Loucy (cell line): Measurements from ENCODE around the gene DNAJC8.

Source experiments
- H2AFZ ChIP-seq: fragments of 200-600 bp; sonication (generic); 2 replicates; pipeline ENCODE4 v1.6.0; 2016; ENCODE audit warnings: antibody characterized with exemption, mild to moderate bottlenecking, low read length, moderate library complexity
- H3F3A ChIP-seq: fragments of 200-600 bp; 2 replicates; pipeline ENCODE4 v1.6.0; 2016; ENCODE audit warnings: antibody characterized with exemption, low read depth, mild to moderate bottlenecking
- H3K27me3 ChIP-seq: fragments of 200-600 bp; sonication (generic); 2 replicates; pipeline ENCODE4 v1.6.1; 2014; ENCODE audit warnings: low read length, mild to moderate bottlenecking; ENCODE audit not compliant: insufficient read depth, poor library complexity, severe bottlenecking
- H3K36me3 ChIP-seq: fragments of 200-600 bp; sonication (generic); 2 replicates; pipeline ENCODE4 v1.6.1; 2016; ENCODE audit warnings: low read length; ENCODE audit not compliant: insufficient read depth
- H3K4me1 ChIP-seq: fragments of 200-600 bp; sonication (generic); 2 replicates; pipeline ENCODE4 v1.5.1; 2014; ENCODE audit warnings: low read length, mild to moderate bottlenecking; ENCODE audit not compliant: insufficient read depth, poor library complexity, severe bottlenecking
- H3K4me2 ChIP-seq: fragments of 200-600 bp; sonication (generic); 2 replicates; pipeline ENCODE4 v1.6.0; 2014; ENCODE audit warnings: antibody characterized with exemption, low read length, low read depth, mild to moderate bottlenecking; ENCODE audit not compliant: poor library complexity, severe bottlenecking
- H3K4me3 ChIP-seq: fragments of 200-600 bp; sonication (generic); 2 replicates; pipeline ENCODE4 v1.5.1; 2014; ENCODE audit warnings: low read length, mild to moderate bottlenecking, mixed read lengths; ENCODE audit not compliant: poor library complexity, severe bottlenecking
- H3K79me2 ChIP-seq: fragments of 200-600 bp; sonication (generic); 2 replicates; pipeline ENCODE4 v1.6.1; 2014; ENCODE audit warnings: low read length; ENCODE audit not compliant: insufficient read depth
- H3K9ac ChIP-seq: fragments of 200-600 bp; sonication (generic); 2 replicates; pipeline ENCODE4 v1.6.0; 2014; ENCODE audit warnings: mild to moderate bottlenecking, low read depth, low read length, moderate library complexity; ENCODE audit not compliant: poor library complexity, severe bottlenecking
- H3K9me2 ChIP-seq: fragments of 200-600 bp; sonication (generic); replicated peaks from 2 replicates; pipeline ENCODE4 v1.6.1; 2016; ENCODE audit warnings: low read depth, low read length, mixed read lengths
- H3K9me3 ChIP-seq: fragments of 200-600 bp; sonication (generic); 2 replicates; pipeline ENCODE4 v1.6.1; 2014; ENCODE audit warnings: mild to moderate bottlenecking, antibody characterized with exemption, low read length, low read depth; ENCODE audit not compliant: insufficient read depth
- H4K20me1 ChIP-seq: fragments of 200-600 bp; sonication (generic); 2 replicates; pipeline ENCODE4 v1.6.0; 2014; ENCODE audit warnings: antibody characterized with exemption, low read length, mild to moderate bottlenecking; ENCODE audit not compliant: insufficient read depth, poor library complexity, severe bottlenecking
- EZH2phosphoT487 ChIP-seq: fragments of 200-600 bp; IDR thresholded peaks from 2 replicates; pipeline ENCODE4 v1.6.1; 2018; ENCODE audit warnings: antibody characterized with exemption, mild to moderate bottlenecking, moderate library complexity, borderline replicate concordance
- TF ChIP-seq, protein P1 (sequence below): fragments of 200-600 bp; sonication (generic); conservative IDR thresholded peaks from 2 replicates; pipeline ENCODE4 v1.5.1; 2014; ENCODE audit warnings: mild to moderate bottlenecking, antibody characterized with exemption, low read length

The DNAJC8 gene

DNA sequence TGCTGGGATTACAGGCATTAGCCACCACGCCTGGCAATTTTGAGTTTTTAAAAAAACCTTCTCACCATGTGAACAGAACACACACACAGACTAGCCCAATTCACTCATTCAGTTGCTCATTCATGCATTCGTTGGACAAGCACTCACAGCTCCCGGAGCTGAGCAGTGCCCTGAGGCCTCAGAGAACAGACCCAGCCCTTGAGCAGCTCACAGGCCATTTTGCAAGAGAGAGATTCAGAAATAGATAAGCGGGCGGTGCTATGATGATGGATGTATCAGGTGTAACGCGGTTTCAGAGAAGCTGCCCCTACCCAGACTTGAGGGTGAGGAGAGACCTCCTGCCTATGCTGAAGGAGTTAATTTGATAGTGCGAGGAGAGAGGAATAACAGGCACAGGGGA is 74.9 kb downstream of the DNAJC8 start:
- Histone ChIP-seq H3K4me2 (no peak overlapping the region), H3K9me3 (no peaks in the 10 kb centered on the region), H3K27me3 (no peaks in the 10 kb centered on the region), H3K4me1 (no peaks in the 10 kb centered on the region), H3K9ac (no peak overlapping the region), H3K4me3 (no peak overlapping the region), H3K9me2 (no peaks in the 10 kb centered on the region), H2AFZ (no peak overlapping the region), H3F3A (no peaks in the 10 kb centered on the region), H3K79me2 (no peaks in the 10 kb centered on the region), H3K36me3 (no peaks in the 10 kb centered on the region), H4K20me1 (no peaks in the 10 kb centered on the region)
- TF ChIP-seq EZH2phosphoT487 = no peak
- TF ChIP-seq, protein P1, sequence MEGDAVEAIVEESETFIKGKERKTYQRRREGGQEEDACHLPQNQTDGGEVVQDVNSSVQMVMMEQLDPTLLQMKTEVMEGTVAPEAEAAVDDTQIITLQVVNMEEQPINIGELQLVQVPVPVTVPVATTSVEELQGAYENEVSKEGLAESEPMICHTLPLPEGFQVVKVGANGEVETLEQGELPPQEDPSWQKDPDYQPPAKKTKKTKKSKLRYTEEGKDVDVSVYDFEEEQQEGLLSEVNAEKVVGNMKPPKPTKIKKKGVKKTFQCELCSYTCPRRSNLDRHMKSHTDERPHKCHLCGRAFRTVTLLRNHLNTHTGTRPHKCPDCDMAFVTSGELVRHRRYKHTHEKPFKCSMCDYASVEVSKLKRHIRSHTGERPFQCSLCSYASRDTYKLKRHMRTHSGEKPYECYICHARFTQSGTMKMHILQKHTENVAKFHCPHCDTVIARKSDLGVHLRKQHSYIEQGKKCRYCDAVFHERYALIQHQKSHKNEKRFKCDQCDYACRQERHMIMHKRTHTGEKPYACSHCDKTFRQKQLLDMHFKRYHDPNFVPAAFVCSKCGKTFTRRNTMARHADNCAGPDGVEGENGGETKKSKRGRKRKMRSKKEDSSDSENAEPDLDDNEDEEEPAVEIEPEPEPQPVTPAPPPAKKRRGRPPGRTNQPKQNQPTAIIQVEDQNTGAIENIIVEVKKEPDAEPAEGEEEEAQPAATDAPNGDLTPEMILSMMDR = no peak

DNA sequence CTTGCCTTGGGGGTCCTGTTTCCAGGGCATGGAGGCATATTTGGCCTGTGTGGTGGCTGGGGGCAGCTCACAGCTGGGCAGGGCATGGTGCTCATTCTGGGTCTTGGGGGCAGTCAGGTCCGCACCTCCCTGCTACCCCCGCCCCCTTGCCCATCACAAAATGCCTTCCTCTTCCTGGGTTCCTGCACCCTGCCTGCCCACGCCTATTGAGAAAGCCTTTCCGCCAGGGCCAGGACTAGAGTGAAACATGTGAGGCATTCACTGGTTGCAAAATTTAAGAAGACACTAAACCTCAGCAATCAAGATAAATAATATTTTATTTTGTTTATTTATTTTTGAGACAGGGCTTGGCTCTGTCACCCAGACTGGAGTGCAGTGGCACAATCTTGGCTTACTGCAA is 76.0 kb downstream of the DNAJC8 start:
- Histone ChIP-seq H3K4me3 (no peak overlapping the region), H3K9me3 (no peaks in the 10 kb centered on the region), H2AFZ (no peak overlapping the region), H3K9ac (no peak overlapping the region), H3K4me1 (no peaks in the 10 kb centered on the region), H3K4me2 (no peak overlapping the region), H3F3A (no peaks in the 10 kb centered on the region), H3K79me2 (no peaks in the 10 kb centered on the region), H3K36me3 (no peaks in the 10 kb centered on the region), H4K20me1 (no peaks in the 10 kb centered on the region), H3K9me2 (no peaks in the 10 kb centered on the region), H3K27me3 (no peaks in the 10 kb centered on the region)
- TF ChIP-seq, protein P1 = no peak
- no peak for TF ChIP-seq EZH2phosphoT487

DNA sequence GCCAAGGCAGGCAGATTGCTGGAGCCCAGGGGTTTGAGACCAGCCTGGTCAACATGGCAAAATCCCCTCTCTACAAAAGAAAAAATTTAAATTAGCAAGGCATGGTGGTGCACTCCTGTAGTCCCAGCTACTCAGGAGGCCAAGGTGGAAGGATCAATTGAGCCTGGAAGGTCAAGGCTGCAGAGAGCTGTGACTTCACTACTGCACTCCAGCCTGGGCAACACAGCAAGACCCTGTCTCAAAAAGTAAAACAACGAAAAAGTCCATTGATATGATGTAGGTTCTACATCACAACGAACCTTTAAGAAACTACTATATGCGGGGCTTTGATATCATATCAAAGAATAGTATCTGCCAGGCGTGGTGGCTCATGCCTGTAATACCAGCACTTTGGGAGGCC is 77.2 kb downstream of the DNAJC8 start:
- Histone ChIP-seq H3K9me3 (no peaks in the 10 kb centered on the region), H2AFZ (no peak overlapping the region), H4K20me1 (no peaks in the 10 kb centered on the region), H3K4me2 (no peak overlapping the region), H3K36me3 (no peaks in the 10 kb centered on the region), H3F3A (no peaks in the 10 kb centered on the region), H3K4me1 (no peaks in the 10 kb centered on the region), H3K9ac (no peak overlapping the region), H3K4me3 (no peak overlapping the region), H3K27me3 (no peaks in the 10 kb centered on the region), H3K79me2 (no peaks in the 10 kb centered on the region), H3K9me2 (no peaks in the 10 kb centered on the region)
- no peak for TF ChIP-seq EZH2phosphoT487
- TF ChIP-seq, protein P1 = no peak
